Keratinocyte (primary cell): ENCODE results near the gene TWIST2. TPM values are rescaled to one million over a fixed set of nuclear protein-coding genes. Genes with fewer than 3 reads are reported as not detected.

Experiments
- DNase-seq: peaks from one replicate; pipeline ENCODE4 v3.0.0-alpha.2; 2011; ENCODE audit warnings: low read depth, missing footprints, low spot score
- FAIRE-seq: peaks from 2 replicates; lab custom pipeline; 2011; peaks lifted over from hg19 to GRCh38; lab: Jason Lieb, UNC
- H2AFZ ChIP-seq: 2 replicates; pipeline ENCODE4 v1.6.0; 2012; ENCODE audit warnings: low read length, control low read depth, inconsistent platforms; ENCODE audit not compliant: control insufficient read depth
- H3K27ac ChIP-seq: 2 replicates; pipeline ENCODE4 v1.5.1; 2011; ENCODE audit warnings: low read length; ENCODE audit not compliant: control insufficient read depth, insufficient read depth
- H3K27me3 ChIP-seq: 3 replicates; pipeline ENCODE4 v1.6.0; 2011; ENCODE audit warnings: low read length; ENCODE audit not compliant: control insufficient read depth, insufficient read depth; ENCODE audit errors: extremely low read depth
- H3K36me3 ChIP-seq, 2 experiments: 2 replicates in 1 of 2; 3 replicates in 1 of 2; pipeline ENCODE4 v1.5.1; 2011; ENCODE audit warnings: low read length in 2 of 2, mild to moderate bottlenecking in 1 of 2; ENCODE audit not compliant: control insufficient read depth in 2 of 2, insufficient read depth in 2 of 2; ENCODE audit errors: extremely low read depth in 1 of 2
- H3K4me1 ChIP-seq: 3 replicates; pipeline ENCODE4 v1.5.1; 2011; ENCODE audit warnings: low read length; ENCODE audit not compliant: control insufficient read depth, insufficient read depth; ENCODE audit errors: extremely low read depth
- H3K4me2 ChIP-seq: 3 replicates; pipeline ENCODE4 v1.6.0; 2011; ENCODE audit warnings: low read depth, low read length; ENCODE audit not compliant: control insufficient read depth, insufficient read depth; ENCODE audit errors: extremely low read depth
- H3K4me3 ChIP-seq, 3 experiments: fragments of 200-600 bp in 1 of 3; sonication (generic) in 1 of 3; 2 replicates in 2 of 3; 3 replicates in 1 of 3; pipeline ENCODE4 v1.5.1; 2011 to 2016; ENCODE audit warnings: low read length in 3 of 3, mild to moderate bottlenecking in 3 of 3, control low read depth in 2 of 3, inconsistent platforms in 1 of 3, low read depth in 1 of 3, mixed read lengths in 1 of 3, mixed run types in 1 of 3, moderate library complexity in 1 of 3; ENCODE audit not compliant: control insufficient read depth in 2 of 3, insufficient read depth in 2 of 3; ENCODE audit errors: extremely low read depth in 1 of 3
- H3K79me2 ChIP-seq: 2 replicates; pipeline ENCODE4 v1.6.0; 2012; ENCODE audit warnings: low read length; ENCODE audit not compliant: control insufficient read depth, insufficient read depth
- H3K9ac ChIP-seq: 3 replicates; pipeline ENCODE4 v1.6.0; 2011; ENCODE audit warnings: low read length; ENCODE audit not compliant: control insufficient read depth, insufficient read depth; ENCODE audit errors: extremely low read depth
- H3K9me1 ChIP-seq: 3 replicates; pipeline ENCODE4 v1.6.0; 2011; ENCODE audit warnings: low read length; ENCODE audit not compliant: control insufficient read depth, insufficient read depth; ENCODE audit errors: extremely low read depth
- H3K9me3 ChIP-seq: 2 replicates; pipeline ENCODE4 v1.5.1; 2012; ENCODE audit warnings: low read depth, low read length; ENCODE audit not compliant: control insufficient read depth
- H4K20me1 ChIP-seq: 3 replicates; pipeline ENCODE4 v1.6.0; 2011; ENCODE audit warnings: low read length; ENCODE audit not compliant: control insufficient read depth, insufficient read depth; ENCODE audit errors: extremely low read depth
- EZH2 ChIP-seq: IDR thresholded peaks from one replicate; pipeline ENCODE4 v1.6.1; 2012; ENCODE audit warnings: inconsistent platforms, mild to moderate bottlenecking, low read length, moderate library complexity
- dilution Hi-C: fragments of 300-500 bp; cut with MboI; formaldehyde crosslinking; loops from one replicate; pipeline ENCODE4 v1.7.0; 2020; ENCODE audit warnings: low sequenced_read_pairs; ENCODE audit not compliant: extremely low pct_ligation_motif_present
- polyA plus RNA-seq, 5 experiments: library from polyadenylated mRNA; depleted of rRNA in 3 of 5; stranded (reverse) in 3 of 5; stranded (forward) in 1 of 5; unstranded in 1 of 5; fragments of >200 nt; gene quantifications; 1 replicate in 1 of 5; 2 replicates in 3 of 5; 3 replicates in 1 of 5; pipeline versions ENCODE4 v1.2.1 to v1.2.3, GENCODE V29; 2011 to 2012; ENCODE audit warnings: missing spikeins in 2 of 5, low read depth in 1 of 5, low replicate concordance in 1 of 5
- TF ChIP-seq, protein P1 (sequence below), 3 experiments: IDR thresholded peaks in 1 of 3; conservative IDR thresholded peaks in 1 of 3; optimal IDR thresholded peaks in 1 of 3; 2 replicates in 2 of 3; 3 replicates in 1 of 3; pipeline versions ENCODE3 to v1.5.1; 2011; ENCODE audit warnings: low read length in 3 of 3, mild to moderate bottlenecking in 3 of 3, moderate library complexity in 2 of 3, control low read depth in 1 of 3, inconsistent platforms in 1 of 3; ENCODE audit not compliant: insufficient read depth in 2 of 3; ENCODE audit errors: extremely low read depth in 1 of 3

Gene TWIST2
- polyA plus RNA-seq, 1 donor (not counting 4 experiments of a cell fraction or from before 2014, with no cell fraction given): 5.5 TPM

DNA sequence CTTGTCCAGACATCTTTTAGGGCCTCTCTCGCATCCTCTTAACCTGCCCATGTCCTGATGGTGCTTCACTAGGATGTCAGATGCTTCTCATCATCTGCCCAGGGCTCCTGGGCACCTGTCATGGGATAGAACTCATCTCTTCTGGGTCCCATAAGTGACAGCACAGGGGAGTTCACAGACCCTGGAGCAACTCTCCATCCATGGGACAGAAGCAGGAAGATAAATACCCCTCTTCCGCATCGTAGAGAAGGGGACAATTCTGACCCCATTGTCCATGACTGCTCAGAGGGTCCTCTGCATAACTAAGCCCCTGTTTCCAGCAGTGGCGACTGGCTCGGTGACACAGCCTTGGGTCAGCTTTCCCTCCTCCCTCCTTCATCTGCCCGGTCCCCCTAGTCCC, 82.3 kb downstream of the TWIST2 start:
- no peak overlapping the region for H3K27ac ChIP-seq

DNA sequence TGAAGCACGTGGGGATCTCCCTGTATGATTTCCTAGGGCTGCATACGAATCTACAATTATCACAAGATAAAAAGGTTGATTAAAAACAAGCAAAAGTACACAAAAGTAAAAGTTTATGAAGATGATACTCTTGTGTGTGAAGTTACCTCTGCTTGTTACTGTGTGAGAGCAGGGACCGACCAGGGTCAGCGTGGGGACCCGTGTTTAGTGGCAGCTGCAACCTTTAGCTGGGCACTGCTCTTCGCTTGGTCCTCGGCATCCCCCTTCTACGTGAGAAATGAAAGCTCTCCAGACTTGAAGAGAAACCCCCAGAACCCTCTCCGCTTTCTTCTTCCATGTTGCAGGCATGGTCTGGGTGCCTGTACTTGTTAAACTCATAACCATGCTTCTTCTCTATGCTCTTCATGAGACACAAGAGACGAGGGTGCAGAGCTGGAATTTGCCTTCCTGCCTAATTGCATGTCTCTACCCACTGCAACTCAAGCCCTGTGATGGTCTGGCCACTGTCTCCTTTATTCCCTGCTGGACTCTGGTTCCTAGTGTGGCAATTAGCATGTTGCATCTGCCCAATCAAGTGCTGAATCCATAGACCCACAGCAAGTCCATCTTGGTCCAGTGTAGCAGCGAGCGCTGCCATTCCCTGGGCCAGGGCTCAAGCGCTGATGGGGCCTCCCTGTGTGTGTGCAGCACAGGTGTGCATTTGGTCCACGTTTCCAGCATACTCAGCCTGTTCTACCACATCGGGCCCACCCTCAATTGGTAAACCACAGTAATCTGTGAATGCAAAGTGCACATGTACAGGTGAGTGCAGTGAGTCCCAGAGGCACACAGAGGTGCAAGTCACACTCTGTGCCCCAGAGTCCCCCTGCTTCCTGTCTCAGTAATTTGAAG, 88.5 kb downstream of the TWIST2 start:
- no peaks in the 10 kb centered on the region for H4K20me1 ChIP-seq
- H3K4me1 ChIP-seq: peaks cover 9% of the 10 kb centered on the region
- TF ChIP-seq EZH2: no peak
- TF ChIP-seq, protein P1, sequence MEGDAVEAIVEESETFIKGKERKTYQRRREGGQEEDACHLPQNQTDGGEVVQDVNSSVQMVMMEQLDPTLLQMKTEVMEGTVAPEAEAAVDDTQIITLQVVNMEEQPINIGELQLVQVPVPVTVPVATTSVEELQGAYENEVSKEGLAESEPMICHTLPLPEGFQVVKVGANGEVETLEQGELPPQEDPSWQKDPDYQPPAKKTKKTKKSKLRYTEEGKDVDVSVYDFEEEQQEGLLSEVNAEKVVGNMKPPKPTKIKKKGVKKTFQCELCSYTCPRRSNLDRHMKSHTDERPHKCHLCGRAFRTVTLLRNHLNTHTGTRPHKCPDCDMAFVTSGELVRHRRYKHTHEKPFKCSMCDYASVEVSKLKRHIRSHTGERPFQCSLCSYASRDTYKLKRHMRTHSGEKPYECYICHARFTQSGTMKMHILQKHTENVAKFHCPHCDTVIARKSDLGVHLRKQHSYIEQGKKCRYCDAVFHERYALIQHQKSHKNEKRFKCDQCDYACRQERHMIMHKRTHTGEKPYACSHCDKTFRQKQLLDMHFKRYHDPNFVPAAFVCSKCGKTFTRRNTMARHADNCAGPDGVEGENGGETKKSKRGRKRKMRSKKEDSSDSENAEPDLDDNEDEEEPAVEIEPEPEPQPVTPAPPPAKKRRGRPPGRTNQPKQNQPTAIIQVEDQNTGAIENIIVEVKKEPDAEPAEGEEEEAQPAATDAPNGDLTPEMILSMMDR (optimal IDR thresholded peaks at IDR 0.05 in 1 of 3, IDR thresholded peaks at IDR 0.05 in 1 of 3, conservative IDR thresholded peaks at IDR 0.05 in 1 of 3; ENCODE audit: extremely low read depth in 1 of 3, insufficient read depth in 2 of 3, low read length in 3 of 3): no peak
- no peaks in the 10 kb centered on the region for H3K9me1 ChIP-seq
- no peak overlapping the region for H3K4me3 ChIP-seq
- H3K27me3 ChIP-seq: no peaks in the 10 kb centered on the region
- no peaks in the 10 kb centered on the region for H3K9me3 ChIP-seq
- no peak for DNase-seq
- H3K4me2 ChIP-seq: no peak overlapping the region
- no peaks in the 10 kb centered on the region for H3K36me3 ChIP-seq
- no peaks in the 10 kb centered on the region for H3K79me2 ChIP-seq
- FAIRE-seq: no peak
- H3K9ac ChIP-seq: no peak overlapping the region
- dilution Hi-C loops: no loop called here
- no peak overlapping the region for H2AFZ ChIP-seq
- no peak overlapping the region for H3K27ac ChIP-seq

More for the DNA sequence above, 82.3 kb downstream of the TWIST2 start:
- no peak for TF ChIP-seq EZH2
- TF ChIP-seq, protein P1 (optimal IDR thresholded peaks at IDR 0.05 in 1 of 3, IDR thresholded peaks at IDR 0.05 in 1 of 3, conservative IDR thresholded peaks at IDR 0.05 in 1 of 3; ENCODE audit: extremely low read depth in 1 of 3, insufficient read depth in 2 of 3, low read length in 3 of 3): no peak
- H3K9me3 ChIP-seq: no peaks in the 10 kb centered on the region
- H4K20me1 ChIP-seq: no peaks in the 10 kb centered on the region
- peaks cover 16% of the 10 kb centered on the region for H3K27me3 ChIP-seq
- FAIRE-seq: no peak
- no peak overlapping the region for H2AFZ ChIP-seq
- no peak overlapping the region for H3K4me3 ChIP-seq
- no peaks in the 10 kb centered on the region for H3K36me3 ChIP-seq
- H3K9ac ChIP-seq: no peak overlapping the region
- H3K9me1 ChIP-seq: no peaks in the 10 kb centered on the region
- H3K4me1 ChIP-seq: no peaks in the 10 kb centered on the region
- no peak for DNase-seq
- no peaks in the 10 kb centered on the region for H3K79me2 ChIP-seq
- dilution Hi-C loops: no loop called here
- no peak overlapping the region for H3K4me2 ChIP-seq
